Epithelial cell of esophagus (primary cell): Measurements from ENCODE around the gene LRRTM3.

ENCODE experiments used
- DNase-seq: peaks from one replicate; pipeline ENCODE4 v3.0.0; 2010; ENCODE audit warnings: low read depth
- H3K4me3 ChIP-seq: 2 replicates; pipeline ENCODE4 v1.5.1; 2011; ENCODE audit warnings: mild to moderate bottlenecking, low read length, control low read depth
- TF ChIP-seq, protein P1 (sequence below): IDR thresholded peaks from 2 replicates; pipeline ENCODE4 v1.5.1; 2011; ENCODE audit warnings: low read depth, mild to moderate bottlenecking, low read length, control low read depth, inconsistent platforms; ENCODE audit not compliant: insufficient read depth; ENCODE audit errors: missing control alignments

LRRTM3 gene

DNA sequence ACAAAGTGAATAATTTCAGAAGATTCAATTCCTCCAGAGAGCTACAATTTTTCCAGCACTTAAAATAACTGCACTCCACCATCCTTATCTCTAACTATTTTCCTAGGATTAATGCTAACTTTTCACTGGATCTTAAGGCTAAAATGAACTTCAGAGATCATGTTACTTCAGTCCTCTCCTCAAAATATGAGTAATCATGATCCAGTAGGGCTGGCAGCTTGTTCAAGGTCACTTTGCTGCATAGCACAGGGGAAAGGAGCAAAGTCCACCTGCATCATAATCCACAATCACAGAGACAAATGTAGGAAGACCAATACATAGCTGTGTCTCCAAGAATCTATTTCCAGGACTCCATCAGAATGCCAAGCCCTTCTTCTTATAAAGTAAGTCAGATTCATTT, 150.3 kb downstream of the LRRTM3 start:
- TF ChIP-seq, protein P1, sequence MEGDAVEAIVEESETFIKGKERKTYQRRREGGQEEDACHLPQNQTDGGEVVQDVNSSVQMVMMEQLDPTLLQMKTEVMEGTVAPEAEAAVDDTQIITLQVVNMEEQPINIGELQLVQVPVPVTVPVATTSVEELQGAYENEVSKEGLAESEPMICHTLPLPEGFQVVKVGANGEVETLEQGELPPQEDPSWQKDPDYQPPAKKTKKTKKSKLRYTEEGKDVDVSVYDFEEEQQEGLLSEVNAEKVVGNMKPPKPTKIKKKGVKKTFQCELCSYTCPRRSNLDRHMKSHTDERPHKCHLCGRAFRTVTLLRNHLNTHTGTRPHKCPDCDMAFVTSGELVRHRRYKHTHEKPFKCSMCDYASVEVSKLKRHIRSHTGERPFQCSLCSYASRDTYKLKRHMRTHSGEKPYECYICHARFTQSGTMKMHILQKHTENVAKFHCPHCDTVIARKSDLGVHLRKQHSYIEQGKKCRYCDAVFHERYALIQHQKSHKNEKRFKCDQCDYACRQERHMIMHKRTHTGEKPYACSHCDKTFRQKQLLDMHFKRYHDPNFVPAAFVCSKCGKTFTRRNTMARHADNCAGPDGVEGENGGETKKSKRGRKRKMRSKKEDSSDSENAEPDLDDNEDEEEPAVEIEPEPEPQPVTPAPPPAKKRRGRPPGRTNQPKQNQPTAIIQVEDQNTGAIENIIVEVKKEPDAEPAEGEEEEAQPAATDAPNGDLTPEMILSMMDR = no peak
- H3K4me3 ChIP-seq = no peak overlapping the region
- no peak for DNase-seq

DNA sequence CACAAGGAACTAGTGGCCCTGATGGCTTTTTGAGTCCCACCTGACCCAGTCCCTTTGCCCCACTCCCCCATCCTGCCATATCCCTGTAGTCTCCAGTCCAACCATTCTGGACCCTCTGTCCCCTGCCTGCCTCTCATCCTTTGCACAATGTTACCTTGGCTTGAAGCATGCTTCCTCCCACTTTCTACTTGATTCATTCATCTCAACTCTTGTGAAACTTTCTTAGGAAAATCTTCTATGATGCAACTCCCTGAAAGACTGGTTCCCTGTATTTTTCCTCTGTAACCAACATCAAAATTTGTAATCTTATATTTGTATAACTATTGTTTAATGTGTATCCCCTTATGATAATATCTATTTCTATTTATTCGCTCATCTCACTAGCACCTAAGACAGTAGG, 151.5 kb downstream of the LRRTM3 start:
- TF ChIP-seq, protein P1 = no peak
- H3K4me3 ChIP-seq = no peak overlapping the region
- DNase-seq = peak; percentile 13

DNA sequence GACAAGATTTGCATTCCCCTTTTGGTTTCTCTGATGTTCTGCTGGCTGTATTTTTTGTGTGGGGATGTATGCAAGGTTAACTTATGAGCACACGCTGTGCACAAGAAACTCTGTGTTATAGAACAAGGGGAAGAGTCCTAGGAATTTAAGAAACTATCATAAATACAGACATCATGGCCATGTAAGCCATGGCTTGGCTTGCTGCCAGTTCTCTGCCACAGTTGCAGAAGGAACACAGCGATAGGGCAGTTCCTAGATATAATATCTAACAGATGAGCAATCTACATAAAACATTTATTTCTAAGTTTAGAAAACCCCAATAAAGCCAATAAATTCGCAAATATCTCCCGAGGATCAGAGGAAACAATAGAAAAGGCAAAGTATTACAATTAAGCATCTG, 153.3 kb downstream of the LRRTM3 start:
- DNase-seq = no peak
- H3K4me3 ChIP-seq = no peak overlapping the region
- TF ChIP-seq, protein P1 = no peak

DNA sequence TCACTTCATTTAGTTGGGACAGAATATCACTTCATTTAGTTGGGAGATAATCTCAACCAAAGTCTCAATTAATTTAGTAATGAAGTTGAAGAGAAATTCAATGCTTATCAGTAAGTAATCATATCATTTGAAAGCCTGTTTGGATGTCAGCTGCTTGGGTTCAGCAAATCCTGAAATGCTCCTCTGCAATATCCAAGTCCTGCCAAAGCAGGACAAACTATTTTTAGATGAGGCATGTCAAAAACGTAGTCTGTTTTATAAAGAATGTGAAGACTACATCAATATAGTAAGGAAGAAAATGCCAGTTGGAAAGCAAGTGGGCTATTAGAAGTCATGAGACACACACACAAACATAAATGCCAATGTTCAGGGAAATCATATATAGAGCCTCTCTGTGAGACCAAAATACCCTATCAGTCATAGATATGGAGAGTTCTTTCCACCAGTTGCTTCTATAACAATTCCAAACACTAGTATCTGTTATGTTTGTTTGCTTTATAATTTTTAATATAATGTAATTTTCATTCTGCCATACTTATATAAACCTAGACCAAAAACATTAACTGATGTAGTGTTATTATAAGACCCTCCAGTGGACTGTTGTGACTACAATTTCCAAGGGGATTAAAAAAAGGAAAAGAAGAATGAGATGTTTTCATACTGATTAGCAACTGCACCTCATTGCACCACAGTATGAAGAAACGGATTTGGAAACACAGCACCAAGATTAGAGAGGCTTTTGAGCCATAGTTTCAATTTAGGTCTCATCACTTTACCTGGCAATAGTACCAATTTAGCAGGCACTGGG, 160.7 kb downstream of the LRRTM3 start:
- DNase-seq = no peak
- TF ChIP-seq, protein P1 = no peak
- H3K4me3 ChIP-seq = no peak overlapping the region

DNA sequence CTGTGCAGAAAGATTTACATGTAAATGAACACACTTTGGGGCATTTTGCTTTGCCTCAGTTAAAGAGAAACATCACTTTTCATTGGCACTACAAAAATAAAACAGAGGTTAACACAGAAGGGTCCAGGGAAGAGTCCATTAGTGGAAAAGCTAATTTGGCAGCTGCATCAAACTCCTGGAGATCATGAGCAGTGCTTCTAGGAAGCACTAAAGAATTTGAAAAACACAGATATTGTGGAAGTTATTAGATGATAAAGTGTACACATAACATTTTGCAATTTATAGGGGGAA, 161.2 kb downstream of the LRRTM3 start:
- DNase-seq = no peak
- no peak overlapping the region for H3K4me3 ChIP-seq
- TF ChIP-seq, protein P1 = no peak

DNA sequence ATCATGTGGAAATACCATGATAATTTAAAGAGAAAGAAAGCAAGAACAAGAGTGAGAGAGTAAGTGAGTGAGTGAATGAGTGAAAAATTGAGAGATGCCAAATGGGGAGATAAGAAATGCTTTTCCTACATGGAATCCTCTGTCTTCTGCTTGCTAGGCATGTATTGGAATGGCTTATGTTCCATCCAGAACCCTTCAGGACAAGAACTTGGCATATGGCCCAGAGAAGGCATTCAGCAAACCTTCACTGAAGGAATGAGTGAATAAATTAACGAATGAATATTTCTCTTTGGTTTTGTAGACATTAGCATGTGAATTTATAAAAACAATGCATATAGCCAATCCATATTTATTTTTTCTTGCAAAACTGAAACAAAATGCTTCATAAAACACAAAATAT, 162.2 kb downstream of the LRRTM3 start:
- TF ChIP-seq, protein P1 = no peak
- no peak for DNase-seq

DNA sequence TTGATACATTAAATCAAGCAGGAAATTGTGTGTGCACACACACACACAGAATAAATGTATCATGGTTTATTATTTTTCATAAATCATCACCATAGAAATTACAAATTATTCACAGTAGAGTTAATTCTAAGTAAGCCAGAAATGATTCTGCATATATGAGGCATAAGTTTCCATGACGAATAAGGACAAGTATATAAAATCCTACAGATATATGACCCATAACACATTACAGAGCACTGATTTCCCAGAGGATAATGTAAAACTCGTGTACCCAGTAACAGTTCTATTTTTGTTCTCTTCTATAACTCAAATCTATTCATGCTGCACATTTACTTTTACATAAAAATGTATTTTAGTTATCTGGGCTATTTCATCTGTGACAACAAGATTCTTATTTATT, 169.7 kb downstream of the LRRTM3 start:
- DNase-seq = no peak
- TF ChIP-seq, protein P1 = no peak
- H3K4me3 ChIP-seq = no peak overlapping the region

More for the DNA sequence above, 162.2 kb downstream of the LRRTM3 start:
- no peak overlapping the region for H3K4me3 ChIP-seq
